SK-N-SH (cell line): ENCODE data around the gene TYW1B.

Experiments
- EP300 ChIP-seq, 2 experiments: IDR thresholded peaks; 2 replicates each; pipeline versions ENCODE4 v1.4.0 to v1.6.1; 2012; ENCODE audit warnings: borderline replicate concordance in 1 of 2, low read depth in 1 of 2, low read length in 1 of 2
- GABPA ChIP-seq: IDR thresholded peaks from 2 replicates; pipeline ENCODE4 v1.4.0; 2012; ENCODE audit warnings: low read depth, mild to moderate bottlenecking
- GATA2 ChIP-seq: sonication (generic); formaldehyde crosslinking; IDR thresholded peaks from 2 replicates; pipeline ENCODE4 v1.5.0; 2020; ENCODE audit warnings: mild to moderate bottlenecking, missing genetic modification reagents
- NFIC ChIP-seq: IDR thresholded peaks from 2 replicates; pipeline ENCODE4 v1.4.0; 2012; ENCODE audit warnings: borderline replicate concordance
- POLR2AphosphoS5 ChIP-seq: IDR thresholded peaks from 2 replicates; pipeline ENCODE4 v1.6.1; 2012; ENCODE audit warnings: low read depth, low read length
- SIN3A ChIP-seq: IDR thresholded peaks from 2 replicates; pipeline ENCODE4 v1.6.1; 2012; ENCODE audit warnings: low read depth, mild to moderate bottlenecking, low read length, moderate library complexity, borderline replicate concordance
- SMC3 ChIP-seq: IDR thresholded peaks from 2 replicates; pipeline ENCODE4 v1.6.1; 2012; ENCODE audit warnings: low read depth, low read length, improper control_type of control experiment
- TAF1 ChIP-seq: IDR thresholded peaks from 2 replicates; pipeline ENCODE4 v1.6.1; 2012; ENCODE audit warnings: low read depth, mild to moderate bottlenecking, low read length, moderate library complexity, borderline replicate concordance
- USF2 ChIP-seq: fragments of 150-350 bp; IDR thresholded peaks from 2 replicates; pipeline ENCODE4 v1.6.1; 2017; ENCODE audit warnings: antibody characterized with exemption, low read length, low read depth, borderline replicate concordance
- YY1 ChIP-seq: IDR thresholded peaks from 2 replicates; pipeline ENCODE4 v1.4.0; 2012; ENCODE audit warnings: low read depth, mild to moderate bottlenecking
- TF ChIP-seq, protein P1 (sequence below): fragments of 200-600 bp; sonication (generic); IDR thresholded peaks from 2 replicates; pipeline ENCODE4 v1.6.1; 2017; ENCODE audit warnings: antibody characterized with exemption, mild to moderate bottlenecking, moderate library complexity

- no peak for TF ChIP-seq TAF1
- TF ChIP-seq, protein P1, sequence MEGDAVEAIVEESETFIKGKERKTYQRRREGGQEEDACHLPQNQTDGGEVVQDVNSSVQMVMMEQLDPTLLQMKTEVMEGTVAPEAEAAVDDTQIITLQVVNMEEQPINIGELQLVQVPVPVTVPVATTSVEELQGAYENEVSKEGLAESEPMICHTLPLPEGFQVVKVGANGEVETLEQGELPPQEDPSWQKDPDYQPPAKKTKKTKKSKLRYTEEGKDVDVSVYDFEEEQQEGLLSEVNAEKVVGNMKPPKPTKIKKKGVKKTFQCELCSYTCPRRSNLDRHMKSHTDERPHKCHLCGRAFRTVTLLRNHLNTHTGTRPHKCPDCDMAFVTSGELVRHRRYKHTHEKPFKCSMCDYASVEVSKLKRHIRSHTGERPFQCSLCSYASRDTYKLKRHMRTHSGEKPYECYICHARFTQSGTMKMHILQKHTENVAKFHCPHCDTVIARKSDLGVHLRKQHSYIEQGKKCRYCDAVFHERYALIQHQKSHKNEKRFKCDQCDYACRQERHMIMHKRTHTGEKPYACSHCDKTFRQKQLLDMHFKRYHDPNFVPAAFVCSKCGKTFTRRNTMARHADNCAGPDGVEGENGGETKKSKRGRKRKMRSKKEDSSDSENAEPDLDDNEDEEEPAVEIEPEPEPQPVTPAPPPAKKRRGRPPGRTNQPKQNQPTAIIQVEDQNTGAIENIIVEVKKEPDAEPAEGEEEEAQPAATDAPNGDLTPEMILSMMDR: no peak
- no peak for TF ChIP-seq YY1
- TF ChIP-seq USF2: no peak
- TF ChIP-seq GATA2 (CRISPR knock-in tag): no peak
- TF ChIP-seq SMC3: no peak
- no peak for TF ChIP-seq GABPA
- no peak for TF ChIP-seq EP300 (IDR thresholded peaks at IDR 0.05; ENCODE audit: borderline replicate concordance in 1 of 2, low read depth in 1 of 2, low read length in 1 of 2)
- no peak for TF ChIP-seq SIN3A
- no peak for TF ChIP-seq NFIC
- TF ChIP-seq POLR2AphosphoS5: no peak
These were observed 46.8 kb downstream of the TYW1B start for GRCh38 chr7:72781161-72781560.
